Measurements from ENCODE around the gene PHKG1.
"Not testable (repeated sequence)": the region's sequence is repeated elsewhere in the genome, so short reads cannot be mapped to it uniquely, and the experiment has no call there.

The PHKG1 gene

DNA sequence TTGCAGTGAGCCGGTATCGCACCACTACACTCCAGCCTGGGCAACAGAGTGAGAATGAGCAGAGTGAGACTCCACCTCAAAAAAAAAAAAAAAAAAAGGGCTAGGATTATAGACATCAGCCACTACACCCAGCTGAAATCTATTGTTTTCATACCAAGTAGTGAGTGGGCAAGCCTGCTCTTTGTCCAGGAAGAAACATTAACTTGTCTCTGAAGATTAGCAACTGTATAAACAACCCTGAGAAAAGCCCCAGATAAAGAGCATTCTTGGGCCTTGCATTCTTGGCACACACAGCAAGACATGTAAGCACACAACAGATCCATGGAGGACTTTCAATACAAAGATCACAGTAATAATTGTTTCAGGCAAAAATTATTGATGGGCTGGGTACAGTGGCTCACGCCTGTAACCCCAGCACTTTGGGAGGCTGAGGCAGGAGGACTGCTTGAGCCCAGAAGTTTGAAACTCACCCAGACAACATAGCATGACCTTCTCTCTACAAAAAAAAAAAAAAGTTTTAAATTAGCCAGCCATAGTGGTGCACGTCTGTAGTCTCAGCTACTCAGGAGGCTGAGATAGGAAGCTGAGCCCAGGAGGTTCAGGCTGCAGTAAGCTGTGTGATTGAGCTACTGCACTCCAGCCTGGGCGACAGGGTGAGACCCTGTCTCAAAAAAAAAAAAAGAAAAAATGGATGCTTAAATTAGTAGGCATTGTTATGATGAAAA is 45.9 kb downstream of the PHKG1 start:
- POLR2A ChIA-PET: interaction anchor here (0.8 kb wide), 1 partner anchor 13 kb away, joined by 3 read pairs; no protein-coding TSS in a partner anchor
- CTCF ChIA-PET: no interaction called here
- DNase-seq (ENCODE audit: extremely low spot score): no peak
- TF ChIP-seq HDGF (IDR thresholded peaks at IDR 0.05; ENCODE audit: borderline replicate concordance): no peak
- no peak for TF ChIP-seq ZNF384 (IDR thresholded peaks at IDR 0.05)
- no peak for TF ChIP-seq SUZ12 (IDR thresholded peaks at IDR 0.05)
- no peak for TF ChIP-seq LEF1 (IDR thresholded peaks at IDR 0.05; ENCODE audit: borderline replicate concordance)
- TF ChIP-seq ARNT (IDR thresholded peaks at IDR 0.05): no peak
- no peak for TF ChIP-seq FOXM1 (IDR thresholded peaks at IDR 0.05; ENCODE audit: borderline replicate concordance)
- TF ChIP-seq ELF4 (IDR thresholded peaks at IDR 0.05): no peak
- TF ChIP-seq, protein P1, sequence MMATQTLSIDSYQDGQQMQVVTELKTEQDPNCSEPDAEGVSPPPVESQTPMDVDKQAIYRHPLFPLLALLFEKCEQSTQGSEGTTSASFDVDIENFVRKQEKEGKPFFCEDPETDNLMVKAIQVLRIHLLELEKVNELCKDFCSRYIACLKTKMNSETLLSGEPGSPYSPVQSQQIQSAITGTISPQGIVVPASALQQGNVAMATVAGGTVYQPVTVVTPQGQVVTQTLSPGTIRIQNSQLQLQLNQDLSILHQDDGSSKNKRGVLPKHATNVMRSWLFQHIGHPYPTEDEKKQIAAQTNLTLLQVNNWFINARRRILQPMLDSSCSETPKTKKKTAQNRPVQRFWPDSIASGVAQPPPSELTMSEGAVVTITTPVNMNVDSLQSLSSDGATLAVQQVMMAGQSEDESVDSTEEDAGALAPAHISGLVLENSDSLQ (IDR thresholded peaks at IDR 0.05): no peak
- TF ChIP-seq NFRKB (IDR thresholded peaks at IDR 0.05): no peak
- no peak for TF ChIP-seq L3MBTL2 (conservative IDR thresholded peaks at IDR 0.05)
- TF ChIP-seq FOXK2 (IDR thresholded peaks at IDR 0.05): no peak
- no peak for TF ChIP-seq TARDBP (IDR thresholded peaks at IDR 0.05)
- TF ChIP-seq BHLHE40 (IDR thresholded peaks at IDR 0.05; ENCODE audit: borderline replicate concordance): no peak
- TF ChIP-seq FOXA1 (IDR thresholded peaks at IDR 0.05): no peak
- no peak for TF ChIP-seq SP1 (IDR thresholded peaks at IDR 0.05)
- no peak for TF ChIP-seq CTBP1 (IDR thresholded peaks at IDR 0.05; ENCODE audit: borderline replicate concordance)

DNA sequence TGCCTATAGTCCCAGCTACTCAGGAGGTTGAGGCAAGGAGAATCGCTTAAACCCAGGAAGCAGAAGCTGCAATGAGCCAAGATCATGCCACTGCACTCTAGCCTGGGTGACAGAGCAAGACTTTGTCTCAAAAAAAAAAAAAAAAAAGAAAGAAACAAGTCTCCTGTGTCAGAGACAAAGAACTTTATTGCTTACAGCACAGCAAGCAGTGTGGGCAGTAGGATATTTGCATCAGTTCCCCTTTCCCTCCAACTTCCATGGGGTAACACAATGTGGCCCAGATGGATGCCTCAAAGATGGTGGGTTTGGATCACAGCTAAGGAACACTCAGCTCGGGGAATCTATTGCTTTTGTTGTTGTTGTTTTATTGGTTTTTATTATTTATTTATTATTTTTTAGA is 47.0 kb downstream of the PHKG1 start:
- POLR2A ChIA-PET: interaction anchor here (0.8 kb wide), 1 partner anchor 12 kb away, joined by 3 read pairs; no protein-coding TSS in a partner anchor
- CTCF ChIA-PET; DNase-seq (ENCODE audit: extremely low spot score): not testable (repeated sequence)

DNA sequence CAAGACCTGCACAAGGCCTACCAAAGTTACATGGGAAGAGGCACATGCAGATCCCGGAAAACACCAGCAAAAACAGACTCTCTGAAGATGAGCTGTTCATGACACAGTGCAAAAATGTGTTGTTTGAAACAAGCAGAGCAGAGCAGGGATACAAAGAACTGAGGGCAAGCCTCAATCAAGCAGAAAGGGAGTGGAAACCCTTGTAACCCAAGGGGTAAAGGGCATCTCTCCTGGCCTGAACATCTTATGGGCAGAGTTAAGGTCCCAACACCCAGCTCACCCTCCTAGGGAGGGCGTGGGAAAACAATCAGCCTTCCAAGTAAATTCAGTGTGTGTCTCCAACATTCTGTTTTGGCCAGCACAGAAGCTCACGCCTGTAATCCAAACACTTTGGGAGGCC is 52.0 kb downstream of the PHKG1 start:
- ChIA-PET CTCF (interaction anchor here (0.5 kb wide), 1 partner anchor 31 kb away, joined by 6 read pairs; no protein-coding TSS in a partner anchor), POLR2A (interaction anchor here (1.7 kb wide), 1 partner anchor 10 kb away, joined by 11 read pairs; the partner anchor contains the start of genes CCT6A and PSPH)
- no peak for DNase-seq (ENCODE audit: extremely low spot score)
- TF ChIP-seq SUZ12 (IDR thresholded peaks at IDR 0.05): no peak
- no peak for TF ChIP-seq ELF4 (IDR thresholded peaks at IDR 0.05)
- TF ChIP-seq FOXA1 (IDR thresholded peaks at IDR 0.05): no peak
- no peak for TF ChIP-seq CTBP1 (IDR thresholded peaks at IDR 0.05; ENCODE audit: borderline replicate concordance)
- no peak for TF ChIP-seq LEF1 (IDR thresholded peaks at IDR 0.05; ENCODE audit: borderline replicate concordance)
- no peak for TF ChIP-seq L3MBTL2 (conservative IDR thresholded peaks at IDR 0.05)
- no peak for TF ChIP-seq ARNT (IDR thresholded peaks at IDR 0.05)
- no peak for TF ChIP-seq TARDBP (IDR thresholded peaks at IDR 0.05)
- no peak for TF ChIP-seq FOXK2 (IDR thresholded peaks at IDR 0.05)
- TF ChIP-seq BHLHE40 (IDR thresholded peaks at IDR 0.05; ENCODE audit: borderline replicate concordance): no peak
- TF ChIP-seq, protein P1 (IDR thresholded peaks at IDR 0.05): no peak
- no peak for TF ChIP-seq NFRKB (IDR thresholded peaks at IDR 0.05)
- no peak for TF ChIP-seq FOXM1 (IDR thresholded peaks at IDR 0.05; ENCODE audit: borderline replicate concordance)
- no peak for TF ChIP-seq SP1 (IDR thresholded peaks at IDR 0.05)
- no peak for TF ChIP-seq HDGF (IDR thresholded peaks at IDR 0.05; ENCODE audit: borderline replicate concordance)
- no peak for TF ChIP-seq ZNF384 (IDR thresholded peaks at IDR 0.05)

DNA sequence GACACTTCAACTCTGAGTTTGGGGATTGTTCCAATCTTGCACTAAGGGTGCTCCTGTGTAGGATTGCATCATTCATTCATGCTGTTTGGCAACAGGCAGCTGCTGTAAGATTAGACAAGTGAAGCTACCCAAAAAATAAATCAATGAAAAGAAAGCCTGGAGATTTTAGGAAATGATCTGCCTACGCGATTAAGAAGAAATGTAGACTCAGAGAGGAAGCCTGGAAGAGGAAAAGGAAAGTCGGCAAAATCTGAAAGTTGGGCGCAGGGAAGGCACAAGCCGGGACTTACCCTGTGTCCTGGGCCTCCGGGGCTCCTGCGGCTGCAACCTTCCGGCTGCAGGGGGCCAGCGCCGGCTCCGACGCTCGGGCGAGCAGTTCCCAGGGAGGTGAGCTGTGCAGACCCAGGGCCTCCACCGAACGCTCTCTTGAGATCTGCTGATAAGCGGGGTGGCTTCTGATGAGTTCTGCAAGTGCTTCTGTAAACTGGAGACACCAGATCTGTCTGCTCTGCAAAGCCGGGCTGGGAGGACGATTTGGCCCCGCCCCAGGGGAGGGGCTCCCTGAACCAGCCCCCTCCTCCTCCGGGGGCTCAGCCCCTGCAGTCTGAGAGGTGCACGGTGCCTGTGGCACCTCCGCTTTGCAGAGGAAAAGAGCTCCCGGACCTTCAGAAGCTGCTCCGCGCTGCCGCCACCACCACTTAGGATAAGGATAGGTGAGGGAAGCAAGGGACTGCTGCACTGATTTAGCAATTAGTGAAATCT is 58.9 kb downstream of the PHKG1 start:
- ChIA-PET POLR2A (interaction anchor here (0.6 to 1.5 kb wide), 8 partner anchors 12 to 72 kb away, joined by 3 to 37 read pairs (median 4); partner anchors contain the start of genes CCT6A, CHCHD2, PSPH and SUMF2), CTCF (interaction anchor here (1.1 kb wide), 1 partner anchor 17 kb away, joined by 4 read pairs; the partner anchor contains the start of genes CCT6A and PSPH)
- DNase-seq (ENCODE audit: extremely low spot score): peak; percentile 79
- TF ChIP-seq, protein P1 (IDR thresholded peaks at IDR 0.05): no peak
- no peak for TF ChIP-seq NFRKB (IDR thresholded peaks at IDR 0.05)
- peak; percentile 52; the same call in 1 of the 2 replicates for TF ChIP-seq FOXM1 (IDR thresholded peaks at IDR 0.05; ENCODE audit: borderline replicate concordance)

DNA sequence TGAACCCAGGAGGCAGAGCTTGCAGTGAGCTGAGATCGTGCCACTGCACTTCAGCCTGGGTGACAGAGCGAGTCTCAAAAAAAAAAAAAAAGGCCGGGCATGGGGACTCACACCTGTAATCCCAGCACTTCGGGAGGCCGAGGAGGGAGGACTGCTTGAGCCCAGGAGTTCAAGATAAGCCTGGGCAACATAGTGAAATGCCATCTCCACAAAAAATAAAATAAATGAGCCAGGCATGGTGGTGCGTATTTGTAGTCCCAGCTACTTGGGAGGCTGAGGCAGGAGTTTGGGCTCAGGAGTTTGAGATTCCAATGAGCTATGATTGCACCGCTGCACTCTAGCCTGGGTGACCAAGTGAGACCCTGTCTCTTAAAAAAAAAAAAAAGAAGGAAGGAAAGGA is 60.2 kb downstream of the PHKG1 start:
- not testable (repeated sequence) for DNase-seq (ENCODE audit: extremely low spot score)

DNA sequence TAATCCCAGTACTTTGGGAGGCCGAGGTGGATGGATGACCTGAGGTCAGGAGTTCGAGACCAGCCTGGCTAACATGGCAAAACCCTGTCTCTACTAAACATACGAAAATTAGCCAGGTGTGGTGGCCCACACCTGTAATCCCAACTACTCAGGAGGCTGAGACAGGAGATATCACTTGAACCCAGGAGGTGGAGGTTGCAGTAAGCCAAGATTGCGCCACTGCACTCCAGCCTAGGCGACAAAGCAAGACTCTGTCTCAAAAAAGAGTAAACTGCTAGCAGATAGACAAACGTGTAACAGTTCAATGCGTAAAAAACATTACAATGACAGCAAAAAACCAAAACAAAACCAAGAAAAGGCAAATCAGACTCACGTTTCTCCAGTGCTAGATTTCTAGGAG is 61.2 kb downstream of the PHKG1 start:
- DNase-seq (ENCODE audit: extremely low spot score); POLR2A ChIA-PET: not testable (repeated sequence)
- CTCF ChIA-PET: interaction anchor here (0.6 kb wide), 1 partner anchor 980 kb away, joined by 3 read pairs; no protein-coding TSS in a partner anchor

More for the DNA sequence above, 60.2 kb downstream of the PHKG1 start:
- POLR2A ChIA-PET, CTCF ChIA-PET: not testable (repeated sequence)
